SK-N-SH treated with all-trans-retinoic acid at 6 μM for 48 hours (cell line): ENCODE data around the gene VPS39.

ENCODE experiments used
- GLIS3 ChIP-seq: fragments of 250-450 bp; sonication (Bioruptor Pico); IDR thresholded peaks from 2 replicates; pipeline ENCODE4 v1.5.0; 2020; ENCODE audit warnings: mild to moderate bottlenecking, moderate library complexity
- SNAI2 ChIP-seq: fragments of 250-450 bp; sonication (Bioruptor Pico); IDR thresholded peaks from 2 replicates; pipeline ENCODE4 v1.5.0; 2020; ENCODE audit warnings: mild to moderate bottlenecking, moderate library complexity
- TF ChIP-seq, protein P1 (sequence below): fragments of 250-450 bp; sonication (Bioruptor Pico); IDR thresholded peaks from 2 replicates; pipeline ENCODE4 v1.8.0; 2020; ENCODE audit warnings: mild to moderate bottlenecking, moderate library complexity, borderline replicate concordance
- TF ChIP-seq, protein P2 (sequence below): fragments of 250-450 bp; sonication (Bioruptor Pico); IDR thresholded peaks from 2 replicates; pipeline ENCODE4 v1.5.1; 2021; ENCODE audit warnings: mild to moderate bottlenecking, moderate library complexity

DNA sequence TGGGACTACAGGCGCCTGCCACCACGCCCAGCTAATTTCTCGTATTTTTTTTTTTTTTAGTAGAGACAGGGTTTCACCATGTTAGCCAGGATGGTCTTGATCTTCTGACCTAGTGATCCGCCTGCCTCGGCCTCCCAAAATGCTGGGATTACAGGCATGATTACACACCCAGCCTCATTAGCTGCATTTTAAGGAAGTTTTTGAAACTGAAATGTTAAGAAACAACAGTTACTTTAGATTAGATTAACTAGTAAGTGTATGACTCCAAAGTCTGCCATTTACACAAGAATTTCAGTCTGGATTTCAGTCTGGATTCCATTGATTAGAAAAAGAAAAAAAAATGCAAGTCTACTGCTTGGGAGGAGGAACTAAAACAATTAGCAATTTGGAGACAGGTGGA is 24.5 kb upstream of the VPS39 start:
- TF ChIP-seq GLIS3 (CRISPR knock-in tag), result no peak
- TF ChIP-seq, protein P1, sequence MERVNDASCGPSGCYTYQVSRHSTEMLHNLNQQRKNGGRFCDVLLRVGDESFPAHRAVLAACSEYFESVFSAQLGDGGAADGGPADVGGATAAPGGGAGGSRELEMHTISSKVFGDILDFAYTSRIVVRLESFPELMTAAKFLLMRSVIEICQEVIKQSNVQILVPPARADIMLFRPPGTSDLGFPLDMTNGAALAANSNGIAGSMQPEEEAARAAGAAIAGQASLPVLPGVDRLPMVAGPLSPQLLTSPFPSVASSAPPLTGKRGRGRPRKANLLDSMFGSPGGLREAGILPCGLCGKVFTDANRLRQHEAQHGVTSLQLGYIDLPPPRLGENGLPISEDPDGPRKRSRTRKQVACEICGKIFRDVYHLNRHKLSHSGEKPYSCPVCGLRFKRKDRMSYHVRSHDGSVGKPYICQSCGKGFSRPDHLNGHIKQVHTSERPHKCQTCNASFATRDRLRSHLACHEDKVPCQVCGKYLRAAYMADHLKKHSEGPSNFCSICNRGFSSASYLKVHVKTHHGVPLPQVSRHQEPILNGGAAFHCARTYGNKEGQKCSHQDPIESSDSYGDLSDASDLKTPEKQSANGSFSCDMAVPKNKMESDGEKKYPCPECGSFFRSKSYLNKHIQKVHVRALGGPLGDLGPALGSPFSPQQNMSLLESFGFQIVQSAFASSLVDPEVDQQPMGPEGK (CRISPR knock-in tag), result no peak
- TF ChIP-seq, protein P2, sequence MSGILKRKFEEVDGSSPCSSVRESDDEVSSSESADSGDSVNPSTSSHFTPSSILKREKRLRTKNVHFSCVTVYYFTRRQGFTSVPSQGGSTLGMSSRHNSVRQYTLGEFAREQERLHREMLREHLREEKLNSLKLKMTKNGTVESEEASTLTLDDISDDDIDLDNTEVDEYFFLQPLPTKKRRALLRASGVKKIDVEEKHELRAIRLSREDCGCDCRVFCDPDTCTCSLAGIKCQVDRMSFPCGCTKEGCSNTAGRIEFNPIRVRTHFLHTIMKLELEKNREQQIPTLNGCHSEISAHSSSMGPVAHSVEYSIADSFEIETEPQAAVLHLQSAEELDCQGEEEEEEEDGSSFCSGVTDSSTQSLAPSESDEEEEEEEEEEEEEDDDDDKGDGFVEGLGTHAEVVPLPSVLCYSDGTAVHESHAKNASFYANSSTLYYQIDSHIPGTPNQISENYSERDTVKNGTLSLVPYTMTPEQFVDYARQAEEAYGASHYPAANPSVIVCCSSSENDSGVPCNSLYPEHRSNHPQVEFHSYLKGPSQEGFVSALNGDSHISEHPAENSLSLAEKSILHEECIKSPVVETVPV (CRISPR knock-in tag), result no peak
- TF ChIP-seq SNAI2 (CRISPR knock-in tag), result no peak
